OCI-LY1 (cell line): ENCODE results near the gene ADD2.

Experiments
- H2AFZ ChIP-seq: fragments of 200-600 bp; sonication (generic), shearing (Covaris generic); 2 replicates; pipeline ENCODE4 v1.6.0; 2014; ENCODE audit warnings: antibody characterized with exemption, mild to moderate bottlenecking, low read length
- H3F3A ChIP-seq: fragments of 200-600 bp; sonication (generic), shearing (Covaris generic); 2 replicates; pipeline ENCODE4 v1.6.0; 2014; ENCODE audit warnings: mild to moderate bottlenecking, antibody characterized with exemption, low read length, moderate library complexity; ENCODE audit not compliant: insufficient read depth
- H3K27ac ChIP-seq: fragments of 200-600 bp; sonication (generic); 2 replicates; pipeline ENCODE4 v1.5.1; 2014; ENCODE audit warnings: low read length, mixed run types, mild to moderate bottlenecking, low read depth; ENCODE audit not compliant: poor library complexity, severe bottlenecking
- H3K27me3 ChIP-seq: fragments of 200-600 bp; sonication (generic); 2 replicates; pipeline ENCODE4 v1.6.0; 2014; ENCODE audit warnings: antibody characterized with exemption, mild to moderate bottlenecking, low read length, moderate library complexity; ENCODE audit not compliant: insufficient read depth
- H3K36me3 ChIP-seq: fragments of 200-600 bp; sonication (generic); 2 replicates; pipeline ENCODE4 v1.6.1; 2014; ENCODE audit warnings: mild to moderate bottlenecking, antibody characterized with exemption, low read length, moderate library complexity, mixed read lengths; ENCODE audit not compliant: insufficient read depth
- H3K4me1 ChIP-seq: fragments of 200-600 bp; sonication (generic); 2 replicates; pipeline ENCODE4 v1.5.1; 2014; ENCODE audit warnings: mild to moderate bottlenecking, low read length, moderate library complexity; ENCODE audit not compliant: insufficient read depth, severe bottlenecking
- H3K4me2 ChIP-seq: fragments of 200-600 bp; sonication (generic), shearing (Covaris generic); 2 replicates; pipeline ENCODE4 v1.6.1; 2014; ENCODE audit warnings: low read length
- H3K4me3 ChIP-seq: fragments of 200-600 bp; sonication (generic); 2 replicates; pipeline ENCODE4 v1.5.1; 2014; ENCODE audit warnings: low read length, low read depth, mild to moderate bottlenecking, mixed read lengths; ENCODE audit not compliant: poor library complexity, severe bottlenecking
- H3K79me2 ChIP-seq: fragments of 200-600 bp; shearing (Covaris generic); 2 replicates; pipeline ENCODE4 v1.6.1; 2016; ENCODE audit warnings: mixed run types, low read length, mixed read lengths; ENCODE audit not compliant: insufficient read depth
- H3K9ac ChIP-seq: fragments of 200-600 bp; sonication (generic), shearing (Covaris generic); 2 replicates; pipeline ENCODE4 v1.6.1; 2014; ENCODE audit warnings: mild to moderate bottlenecking, low read length, mixed read lengths
- H3K9me2 ChIP-seq: fragments of 200-600 bp; sonication (generic), shearing (Covaris generic); 2 replicates; pipeline ENCODE4 v1.6.1; 2014; ENCODE audit warnings: low read depth, mild to moderate bottlenecking, low read length, mixed read lengths
- H3K9me3 ChIP-seq: fragments of 200-600 bp; shearing (Covaris generic); 2 replicates; pipeline ENCODE4 v1.6.1; 2014; ENCODE audit warnings: low read length, mixed read lengths
- H4K20me1 ChIP-seq: fragments of 200-600 bp; sonication (generic), shearing (Covaris generic); 2 replicates; pipeline ENCODE4 v1.6.0; 2016; ENCODE audit warnings: mild to moderate bottlenecking, low read length; ENCODE audit not compliant: insufficient read depth
- EZH2 ChIP-seq: fragments of 200-600 bp; sonication (generic), shearing (Covaris generic); IDR thresholded peaks from 2 replicates; pipeline ENCODE4 v1.8.0; 2017; ENCODE audit warnings: borderline replicate concordance, mixed run types, mild to moderate bottlenecking, antibody characterized with exemption, low read length, moderate library complexity, mixed read lengths
- TF ChIP-seq, protein P1 (sequence below): fragments of 200-600 bp; sonication (generic), shearing (Covaris generic); IDR thresholded peaks from 2 replicates; pipeline ENCODE4 v1.5.1; 2017; ENCODE audit warnings: mild to moderate bottlenecking, antibody characterized with exemption, low read length, moderate library complexity, mixed read lengths

ADD2 gene

DNA sequence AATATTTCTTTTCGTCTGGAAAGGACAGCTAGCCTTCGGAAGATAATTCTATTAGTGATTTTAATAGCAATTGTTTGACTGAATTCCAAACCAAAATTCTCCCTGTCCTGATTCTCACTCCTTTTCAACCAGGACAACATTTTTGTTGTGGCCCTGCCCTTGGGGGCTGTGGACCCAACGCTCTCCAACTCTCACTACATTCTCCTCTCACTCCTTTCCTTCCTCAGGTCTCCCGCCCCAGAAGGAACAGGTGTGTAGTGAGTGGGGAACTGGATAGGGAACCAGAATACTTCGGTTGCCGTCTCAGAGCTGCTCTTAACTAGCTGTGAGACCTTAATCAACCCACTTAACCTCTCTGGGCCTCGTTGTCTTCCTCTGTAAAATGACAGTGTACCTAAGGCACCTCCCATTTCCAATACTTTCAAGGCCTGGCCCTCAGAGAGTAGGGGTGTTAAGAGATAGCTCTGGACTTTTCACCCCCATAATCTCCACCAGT is 638 bp upstream of the ADD2 start:
- H3K79me2 ChIP-seq, result no peaks in the 10 kb centered on the region
- TF ChIP-seq, protein P1, sequence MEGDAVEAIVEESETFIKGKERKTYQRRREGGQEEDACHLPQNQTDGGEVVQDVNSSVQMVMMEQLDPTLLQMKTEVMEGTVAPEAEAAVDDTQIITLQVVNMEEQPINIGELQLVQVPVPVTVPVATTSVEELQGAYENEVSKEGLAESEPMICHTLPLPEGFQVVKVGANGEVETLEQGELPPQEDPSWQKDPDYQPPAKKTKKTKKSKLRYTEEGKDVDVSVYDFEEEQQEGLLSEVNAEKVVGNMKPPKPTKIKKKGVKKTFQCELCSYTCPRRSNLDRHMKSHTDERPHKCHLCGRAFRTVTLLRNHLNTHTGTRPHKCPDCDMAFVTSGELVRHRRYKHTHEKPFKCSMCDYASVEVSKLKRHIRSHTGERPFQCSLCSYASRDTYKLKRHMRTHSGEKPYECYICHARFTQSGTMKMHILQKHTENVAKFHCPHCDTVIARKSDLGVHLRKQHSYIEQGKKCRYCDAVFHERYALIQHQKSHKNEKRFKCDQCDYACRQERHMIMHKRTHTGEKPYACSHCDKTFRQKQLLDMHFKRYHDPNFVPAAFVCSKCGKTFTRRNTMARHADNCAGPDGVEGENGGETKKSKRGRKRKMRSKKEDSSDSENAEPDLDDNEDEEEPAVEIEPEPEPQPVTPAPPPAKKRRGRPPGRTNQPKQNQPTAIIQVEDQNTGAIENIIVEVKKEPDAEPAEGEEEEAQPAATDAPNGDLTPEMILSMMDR, result no peak
- no peak for TF ChIP-seq EZH2
- no peaks in the 10 kb centered on the region for H4K20me1 ChIP-seq
- H3K27ac ChIP-seq, result no peak overlapping the region
- H3K9ac ChIP-seq, result no peak overlapping the region
- H3K4me2 ChIP-seq, result no peak overlapping the region
- H3F3A ChIP-seq, result no peaks in the 10 kb centered on the region
- H3K9me2 ChIP-seq, result no peaks in the 10 kb centered on the region
- H3K4me1 ChIP-seq, result no peaks in the 10 kb centered on the region
- no peaks in the 10 kb centered on the region for H3K36me3 ChIP-seq
- no peak overlapping the region for H2AFZ ChIP-seq
- no peak overlapping the region for H3K4me3 ChIP-seq
- no peaks in the 10 kb centered on the region; the same call in 1 of the 2 replicates for H3K27me3 ChIP-seq
- H3K9me3 ChIP-seq, result no peaks in the 10 kb centered on the region

- Histone ChIP-seq H3K9me2 (no peaks in the 10 kb centered on the region), H2AFZ (no peak overlapping the region), H3K4me3 (no peak overlapping the region), H4K20me1 (no peaks in the 10 kb centered on the region), H3K9me3 (no peaks in the 10 kb centered on the region), H3K4me2 (no peak overlapping the region; the same call in 1 of the 2 replicates), H3K36me3 (no peaks in the 10 kb centered on the region), H3K79me2 (no peaks in the 10 kb centered on the region), H3K4me1 (no peaks in the 10 kb centered on the region), H3F3A (no peaks in the 10 kb centered on the region), H3K27ac (no peak overlapping the region), H3K9ac (no peak overlapping the region), H3K27me3 (no peaks in the 10 kb centered on the region; the same call in 1 of the 2 replicates)
- no peak for TF ChIP-seq EZH2
- TF ChIP-seq, protein P1, result no peak
Observed at GRCh38 chr2:70767079-70767698, 811 bp downstream of the ADD2 start.

- no peaks in the 10 kb centered on the region for H4K20me1 ChIP-seq
- no peaks in the 10 kb centered on the region for H3K36me3 ChIP-seq
- no peak overlapping the region for H3K4me3 ChIP-seq
- no peak overlapping the region for H3K27ac ChIP-seq
- no peaks in the 10 kb centered on the region for H3K4me1 ChIP-seq
- no peaks in the 10 kb centered on the region; the same call in 1 of the 2 replicates for H3K27me3 ChIP-seq
- no peak overlapping the region for H3K9ac ChIP-seq
- H2AFZ ChIP-seq, result no peak overlapping the region
- no peaks in the 10 kb centered on the region for H3K9me3 ChIP-seq
- TF ChIP-seq, protein P1, result no peak
- TF ChIP-seq EZH2, result no peak
- H3F3A ChIP-seq, result no peaks in the 10 kb centered on the region
- no peaks in the 10 kb centered on the region for H3K9me2 ChIP-seq
- H3K4me2 ChIP-seq, result no peak overlapping the region
- H3K79me2 ChIP-seq, result no peaks in the 10 kb centered on the region
Observed at GRCh38 chr2:70766357-70767078, 1.5 kb downstream of the ADD2 start.
